ENCODE results near the gene SMAD3.
A peak's percentile ranks its signal among the peaks of the same experiment; 100 is the strongest.
"Not testable (repeated sequence)": the region's sequence is repeated elsewhere in the genome, so short reads cannot be mapped to it uniquely, and the experiment has no call there.

SMAD3 gene

GRCh38 chr15:67065531-67066005 is at the start of gene SMAD3:
Gene SMAD3, plus strand, starts transcription at chr15:67065602. Its CDS starts 553 bp downstream, at chr15:67066155.
- DNase-seq, result no peak

- no peak for DNase-seq
Measured at GRCh38 chr15:67017311-67017710, 48.1 kb upstream of the SMAD3 start.

GRCh38 chr15:67018026-67018425 is 47.4 kb upstream of the SMAD3 start:
- DNase-seq, result no peak

GRCh38 chr15:67018441-67018840 is 47.0 kb upstream of the SMAD3 start:
- no peak for DNase-seq

- no peak for DNase-seq
Measured at GRCh38 chr15:67019069-67019468, 46.3 kb upstream of the SMAD3 start.

GRCh38 chr15:67019884-67020520 is 45.4 kb upstream of the SMAD3 start:
- DNase-seq, result no peak

GRCh38 chr15:67020668-67021067 is 44.7 kb upstream of the SMAD3 start:
- not testable (repeated sequence) for DNase-seq

- DNase-seq, result no peak
Measured at GRCh38 chr15:67021455-67021854, 43.9 kb upstream of the SMAD3 start.

- no peak for DNase-seq
Measured at GRCh38 chr15:67022587-67023105, 42.8 kb upstream of the SMAD3 start.

- DNase-seq, result no peak
Measured at GRCh38 chr15:67023517-67024313, 41.7 kb upstream of the SMAD3 start.

- peak; percentile 73 for DNase-seq
Measured at GRCh38 chr15:67024314-67024997, 40.9 kb upstream of the SMAD3 start.

GRCh38 chr15:67024998-67025368 is 40.4 kb upstream of the SMAD3 start:
- DNase-seq, result no peak

- DNase-seq, result no peak
Measured at GRCh38 chr15:67025719-67026609, 39.4 kb upstream of the SMAD3 start.

GRCh38 chr15:67026610-67026967 is 38.8 kb upstream of the SMAD3 start:
- DNase-seq, result no peak

GRCh38 chr15:67028440-67028839 is 37.0 kb upstream of the SMAD3 start:
- DNase-seq, result not testable (repeated sequence)

- DNase-seq, result no peak
Measured at GRCh38 chr15:67030036-67030762, 35.2 kb upstream of the SMAD3 start.

- DNase-seq, result no peak
Measured at GRCh38 chr15:67031331-67031730, 34.1 kb upstream of the SMAD3 start.

- no peak for DNase-seq
Measured at GRCh38 chr15:67032608-67033007, 32.8 kb upstream of the SMAD3 start.

GRCh38 chr15:67033012-67033411 is 32.4 kb upstream of the SMAD3 start:
- no peak for DNase-seq

GRCh38 chr15:67033571-67034044 is 31.8 kb upstream of the SMAD3 start:
- no peak for DNase-seq

GRCh38 chr15:67035886-67036285 is 29.5 kb upstream of the SMAD3 start:
- no peak for DNase-seq

Data from NK-92 treated with Interleukin-12 subunit alpha and Interleukin-12 subunit beta, amount 100 ng/mL, for 24 hours (cell line).